VCaP (cell line): ENCODE results near the gene PAFAH2.

ENCODE experiments used
- H3K27ac ChIP-seq: fragments of 450-650 bp; 2 replicates; pipeline ENCODE4 v1.5.1; 2017
- TF ChIP-seq, protein P1 (sequence below): fragments of 450-650 bp; conservative IDR thresholded peaks from 2 replicates; pipeline ENCODE4 v1.5.1; 2017; ENCODE audit warnings: mild to moderate bottlenecking, moderate library complexity

Gene PAFAH2

GRCh38 chr1:25977801-25978200 lies 20.1 kb downstream of the PAFAH2 start:
- TF ChIP-seq, protein P1, sequence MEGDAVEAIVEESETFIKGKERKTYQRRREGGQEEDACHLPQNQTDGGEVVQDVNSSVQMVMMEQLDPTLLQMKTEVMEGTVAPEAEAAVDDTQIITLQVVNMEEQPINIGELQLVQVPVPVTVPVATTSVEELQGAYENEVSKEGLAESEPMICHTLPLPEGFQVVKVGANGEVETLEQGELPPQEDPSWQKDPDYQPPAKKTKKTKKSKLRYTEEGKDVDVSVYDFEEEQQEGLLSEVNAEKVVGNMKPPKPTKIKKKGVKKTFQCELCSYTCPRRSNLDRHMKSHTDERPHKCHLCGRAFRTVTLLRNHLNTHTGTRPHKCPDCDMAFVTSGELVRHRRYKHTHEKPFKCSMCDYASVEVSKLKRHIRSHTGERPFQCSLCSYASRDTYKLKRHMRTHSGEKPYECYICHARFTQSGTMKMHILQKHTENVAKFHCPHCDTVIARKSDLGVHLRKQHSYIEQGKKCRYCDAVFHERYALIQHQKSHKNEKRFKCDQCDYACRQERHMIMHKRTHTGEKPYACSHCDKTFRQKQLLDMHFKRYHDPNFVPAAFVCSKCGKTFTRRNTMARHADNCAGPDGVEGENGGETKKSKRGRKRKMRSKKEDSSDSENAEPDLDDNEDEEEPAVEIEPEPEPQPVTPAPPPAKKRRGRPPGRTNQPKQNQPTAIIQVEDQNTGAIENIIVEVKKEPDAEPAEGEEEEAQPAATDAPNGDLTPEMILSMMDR: no peak
- no peak overlapping the region for H3K27ac ChIP-seq

DNA sequence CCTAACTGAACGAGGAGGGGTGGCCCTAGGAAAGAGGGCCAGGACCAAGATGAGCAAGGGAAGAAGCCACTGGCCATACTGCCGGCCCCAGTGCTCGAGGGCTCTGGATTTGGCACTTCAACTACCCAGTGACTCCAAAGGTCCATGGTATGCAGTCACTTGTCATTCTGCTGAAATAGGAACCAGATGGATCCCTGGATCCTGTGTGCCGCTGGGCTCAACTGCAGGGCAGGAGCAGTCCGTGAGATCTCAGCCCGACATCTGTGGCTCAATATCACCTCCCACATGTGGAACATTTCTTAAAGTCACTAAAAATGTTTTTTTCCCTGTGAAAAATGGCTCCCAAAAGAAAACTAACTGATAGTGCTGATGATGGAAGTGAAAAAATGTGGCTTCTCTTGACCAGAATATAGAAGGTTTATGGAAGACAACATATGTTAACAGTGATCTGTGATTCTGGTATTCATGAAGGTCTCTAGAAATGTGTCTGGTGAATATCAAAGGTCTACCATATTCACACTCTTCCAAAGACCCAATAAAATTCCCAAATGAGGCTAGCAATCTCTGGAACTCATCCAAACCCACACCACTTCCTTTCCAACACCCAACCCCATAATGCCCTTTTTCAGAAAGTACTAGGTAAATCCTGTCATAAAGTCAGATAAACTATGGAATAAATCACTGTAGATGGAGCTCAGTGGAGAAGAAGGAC lies 24.1 kb downstream of the PAFAH2 start:
- no peak overlapping the region for H3K27ac ChIP-seq
- TF ChIP-seq, protein P1: no peak

- no peak overlapping the region for H3K27ac ChIP-seq
- TF ChIP-seq, protein P1: no peak
These were observed 26.1 kb downstream of the PAFAH2 start for GRCh38 chr1:25971811-25972180.

DNA sequence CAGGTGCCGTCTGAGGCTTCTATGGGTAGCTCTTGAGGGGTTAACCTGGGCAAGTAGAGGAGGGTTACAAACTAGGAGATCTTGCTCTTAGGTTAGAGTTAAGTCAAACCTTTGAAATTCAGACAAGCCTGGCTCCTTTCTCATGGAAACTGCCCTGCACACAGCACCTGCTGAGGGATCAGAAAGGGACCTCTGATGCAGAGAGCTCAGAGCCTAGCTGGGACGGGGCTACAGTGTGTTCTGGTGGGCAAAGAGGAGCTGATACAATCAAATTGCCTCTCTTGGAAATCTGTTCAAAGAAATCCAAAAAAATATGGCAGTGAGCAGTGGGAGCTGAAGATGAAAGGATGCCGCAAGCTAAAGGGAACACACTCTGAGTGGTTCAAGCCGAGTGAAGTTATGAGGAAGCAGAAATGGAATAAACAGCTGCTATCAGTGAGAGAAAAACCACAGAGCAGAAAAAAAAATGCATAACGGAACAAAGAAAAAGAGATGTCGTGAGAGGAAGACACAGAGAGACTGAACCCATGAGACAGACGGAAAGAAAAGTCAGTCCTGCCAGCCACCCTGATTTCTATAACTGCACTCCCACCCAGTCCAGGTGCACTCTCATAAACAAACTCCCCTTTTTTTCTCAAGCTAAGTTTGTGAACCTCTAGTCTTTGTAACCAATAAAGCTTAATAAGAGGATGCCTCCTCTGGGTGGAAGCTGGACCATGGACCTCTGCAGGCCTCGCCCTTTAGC lies 26.6 kb downstream of the PAFAH2 start:
- no peak overlapping the region for H3K27ac ChIP-seq
- TF ChIP-seq, protein P1: no peak

- TF ChIP-seq, protein P1: no peak
- no peak overlapping the region for H3K27ac ChIP-seq
These were observed 30.6 kb downstream of the PAFAH2 start for GRCh38 chr1:25967308-25967707.

- TF ChIP-seq, protein P1: no peak
- H3K27ac ChIP-seq: no peak overlapping the region
These were observed 38.3 kb downstream of the PAFAH2 start for GRCh38 chr1:25959611-25960010.

GRCh38 chr1:25958465-25958864 lies 39.4 kb downstream of the PAFAH2 start:
- no peak overlapping the region for H3K27ac ChIP-seq
- TF ChIP-seq, protein P1: no peak
